Cardiac septum (tissue), 1 donor: Measurements from ENCODE around the gene MMAB. TPM values are rescaled to one million over a fixed set of nuclear protein-coding genes. Genes with fewer than 3 reads are reported as not detected.
A peak's percentile ranks its signal among the peaks of the same experiment; 100 is the strongest.
"Not testable (repeated sequence)": the region's sequence is repeated elsewhere in the genome, so short reads cannot be mapped to it uniquely, and the experiment has no call there.

ENCODE experiments used
- DNase-seq: peaks from one replicate; pipeline ENCODE4 v3.0.0-alpha.2; 2020; ENCODE audit warnings: low spot score
- intact Hi-C: fragments of 100-400 bp; cut with DNase I; formaldehyde crosslinking; loops from one replicate; pipeline ENCODE4 v1.14.0; 2022
- total RNA-seq: library from RNA; stranded (reverse); fragmentation: NEBNext Ultra II Directional; extraction: Animal tissue kit (Norgen Biotek cat#: 25700); gene quantifications from one replicate; pipeline ENCODE4 v1.2.1, GENCODE V29; 2021
- donor health status: DM: no; HTN: no; CAD: no.

Gene MMAB
- total RNA-seq, 1 donor from 2014 or later: 41.3 TPM

DNA sequence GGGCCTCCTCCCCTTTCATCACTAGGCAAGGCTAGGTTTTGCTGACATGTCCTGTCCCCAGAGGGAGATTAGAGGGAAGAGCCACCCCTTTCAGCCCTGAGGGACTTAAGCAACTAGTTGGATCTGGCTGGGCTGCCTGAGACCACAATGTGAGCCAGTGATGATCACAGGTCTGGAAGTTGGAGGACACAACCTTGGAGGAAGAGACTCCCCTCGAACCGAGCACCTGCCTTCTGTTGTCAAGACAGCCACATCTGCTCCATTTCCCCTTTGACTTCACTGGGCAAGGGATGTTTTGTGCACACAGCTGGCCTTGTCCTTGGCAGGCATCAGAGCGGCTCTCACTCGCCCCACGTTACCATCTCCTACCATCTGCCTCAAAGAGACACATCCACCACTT lies 31.7 kb upstream of the MMAB start:
- DNase-seq: no peak
- intact Hi-C loops: no loop called here

- DNase-seq: no peak
- intact Hi-C loops: no loop called here
These were observed 30.9 kb upstream of the MMAB start for GRCh38 chr12:109604132-109604585.

GRCh38 chr12:109602132-109602531 lies 28.8 kb upstream of the MMAB start:
- DNase-seq, intact Hi-C loops: not testable (repeated sequence)

DNA sequence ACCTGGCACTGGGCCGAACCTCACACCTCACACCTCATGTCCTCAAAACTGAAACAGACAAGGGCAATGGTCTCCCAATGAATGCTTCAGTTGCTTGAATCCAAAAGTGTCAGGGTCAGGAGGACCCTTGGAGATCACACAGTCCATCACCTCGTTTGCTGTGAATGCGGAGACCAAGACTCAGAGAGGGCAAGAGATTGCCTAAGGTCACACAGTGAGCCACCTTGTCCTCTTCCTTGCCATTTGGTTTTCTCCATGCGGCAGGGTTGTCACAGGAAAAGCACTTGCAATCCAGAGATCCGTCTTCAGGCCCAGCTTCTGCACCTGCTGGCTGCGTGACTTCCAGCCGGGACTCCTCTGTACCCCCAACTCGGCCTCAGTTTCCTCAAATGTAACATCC lies 28.3 kb upstream of the MMAB start:
- intact Hi-C loops: no loop called here
- no peak for DNase-seq

- intact Hi-C loops: no loop called here
- DNase-seq: no peak
These were observed 27.7 kb upstream of the MMAB start for GRCh38 chr12:109600995-109601394.

DNA sequence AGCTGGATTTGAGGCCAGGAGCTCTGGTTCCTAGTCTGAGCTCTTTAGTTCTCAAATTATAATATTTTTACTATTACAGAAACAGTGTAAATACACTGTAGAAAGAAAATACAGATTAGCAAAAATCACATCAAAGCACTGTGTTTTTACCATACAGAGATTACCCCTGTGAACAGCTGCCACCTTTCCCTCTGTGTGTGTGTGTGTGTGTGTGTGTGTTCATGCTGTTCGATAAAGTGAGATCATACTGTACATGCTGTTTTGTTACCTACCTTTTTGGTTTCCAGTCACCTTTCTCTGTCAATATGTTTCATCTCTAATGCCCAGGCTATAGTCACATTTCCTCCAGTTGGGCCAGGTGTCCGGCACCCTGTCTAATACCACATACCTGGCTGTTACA lies 27.2 kb upstream of the MMAB start:
- intact Hi-C loops: no loop called here

DNA sequence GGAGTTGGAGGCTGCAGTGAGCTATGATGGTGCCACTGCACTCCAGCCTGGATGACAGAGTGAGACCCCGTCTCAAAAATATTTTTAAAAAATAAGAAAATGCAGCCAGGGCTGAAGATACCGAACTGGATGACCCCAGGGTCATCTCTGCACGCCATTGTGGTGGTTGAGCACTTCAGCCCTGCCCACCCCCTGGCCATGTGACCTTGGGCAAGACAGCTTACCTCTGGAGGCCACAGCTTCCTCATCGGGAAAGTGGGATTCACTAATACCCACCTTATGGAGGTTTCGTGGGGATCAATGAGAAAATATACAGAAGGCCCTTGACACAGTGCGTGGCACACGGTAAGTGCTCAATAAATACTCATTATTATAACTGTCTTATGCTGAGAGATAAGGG lies 25.8 kb upstream of the MMAB start:
- intact Hi-C loops: loop anchor here (5.0 to 10.0 kb wide), 3 partner anchors 82 to 174 kb away; partner anchors contain the start of gene FAM222A
- DNase-seq: no peak

More for the DNA sequence above, 27.2 kb upstream of the MMAB start:
- DNase-seq: no peak

DNA sequence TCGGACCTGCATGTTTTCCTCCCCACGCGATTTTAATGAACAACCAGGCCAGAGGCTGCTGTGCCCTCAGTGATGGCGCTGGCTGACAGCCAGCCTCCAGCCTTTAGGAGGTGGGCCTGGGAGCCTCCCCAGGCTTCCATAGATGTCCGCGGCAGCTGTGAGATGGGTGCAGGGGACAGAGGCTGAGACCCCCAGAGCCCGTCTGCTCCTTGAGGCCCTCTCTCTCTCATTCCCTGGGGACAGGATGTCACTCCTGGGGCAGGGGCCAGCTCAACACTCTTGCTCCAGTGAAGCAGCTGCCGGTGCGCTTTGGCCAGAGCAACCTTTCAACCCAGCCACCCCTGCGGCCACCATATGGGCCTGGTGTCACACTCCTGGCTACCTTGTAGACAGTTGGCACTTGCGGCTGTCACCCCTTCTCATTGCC lies 25.1 kb upstream of the MMAB start:
- no peak for DNase-seq
- intact Hi-C loops: loop anchor here (5.0 to 10.0 kb wide), 3 partner anchors 81 to 174 kb away; partner anchors contain the start of gene FAM222A

DNA sequence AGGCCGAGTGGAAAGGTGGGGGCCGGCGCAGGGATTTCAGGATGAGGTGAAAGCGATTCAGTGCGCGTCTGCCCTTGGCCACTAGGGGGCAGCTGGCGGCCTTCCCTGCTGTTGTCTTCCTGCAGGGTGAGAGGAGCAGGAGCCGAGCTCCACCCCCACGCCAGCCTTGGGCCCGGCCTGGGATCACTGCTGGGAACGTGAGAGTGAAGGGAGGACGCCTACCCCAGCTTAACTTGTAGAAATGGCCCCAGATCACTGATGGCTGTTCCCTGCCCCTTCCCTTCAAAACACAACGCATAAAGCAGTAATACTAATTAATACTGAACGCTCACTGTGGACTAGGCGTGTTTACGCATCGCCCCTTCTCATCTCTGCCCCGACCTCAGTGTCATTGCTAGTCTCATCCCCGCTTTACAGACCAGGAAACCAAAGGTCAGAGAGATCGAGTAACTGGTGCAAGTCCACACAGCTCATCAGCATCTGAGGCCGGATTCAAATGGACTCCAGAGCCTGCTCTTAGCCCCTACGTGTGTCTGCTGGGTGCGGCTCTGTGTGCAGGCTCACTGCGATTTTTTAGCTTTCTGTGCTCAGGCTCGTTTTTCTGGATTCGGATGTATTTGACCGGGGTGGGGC lies 24.6 kb upstream of the MMAB start:
- peak; percentile 94 for DNase-seq
- intact Hi-C loops: loop anchor here (1.0 to 10.0 kb wide), 4 partner anchors 81 to 177 kb away; partner anchors contain the start of gene FAM222A

DNA sequence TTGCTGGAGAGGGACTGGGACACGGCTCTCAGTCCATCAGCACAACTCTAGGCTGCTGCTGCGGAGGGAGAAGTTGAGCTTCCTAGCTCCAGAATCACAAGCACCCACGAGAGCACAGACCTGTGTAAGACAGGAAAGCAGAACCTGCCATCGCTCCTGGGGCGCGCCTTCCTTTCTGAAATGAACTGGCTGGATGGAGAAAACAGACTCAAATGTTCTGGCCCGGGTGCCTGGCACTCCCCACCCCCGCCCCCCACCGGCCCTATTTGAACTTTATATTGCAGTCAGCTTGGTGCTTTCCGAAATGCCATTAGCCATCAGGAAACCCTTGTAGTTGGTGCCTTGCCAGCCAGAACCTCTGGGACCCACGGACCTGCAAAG lies 24.1 kb upstream of the MMAB start:
- no peak for DNase-seq
- intact Hi-C loops: loop anchor here (1.0 to 10.0 kb wide), 4 partner anchors 80 to 178 kb away; partner anchors contain the start of gene FAM222A

GRCh38 chr12:109596418-109597244 lies 23.3 kb upstream of the MMAB start:
- no peak for DNase-seq
- intact Hi-C loops: loop anchor here (1.0 to 10.0 kb wide), 4 partner anchors 79 to 179 kb away; partner anchors contain the start of gene FAM222A

DNA sequence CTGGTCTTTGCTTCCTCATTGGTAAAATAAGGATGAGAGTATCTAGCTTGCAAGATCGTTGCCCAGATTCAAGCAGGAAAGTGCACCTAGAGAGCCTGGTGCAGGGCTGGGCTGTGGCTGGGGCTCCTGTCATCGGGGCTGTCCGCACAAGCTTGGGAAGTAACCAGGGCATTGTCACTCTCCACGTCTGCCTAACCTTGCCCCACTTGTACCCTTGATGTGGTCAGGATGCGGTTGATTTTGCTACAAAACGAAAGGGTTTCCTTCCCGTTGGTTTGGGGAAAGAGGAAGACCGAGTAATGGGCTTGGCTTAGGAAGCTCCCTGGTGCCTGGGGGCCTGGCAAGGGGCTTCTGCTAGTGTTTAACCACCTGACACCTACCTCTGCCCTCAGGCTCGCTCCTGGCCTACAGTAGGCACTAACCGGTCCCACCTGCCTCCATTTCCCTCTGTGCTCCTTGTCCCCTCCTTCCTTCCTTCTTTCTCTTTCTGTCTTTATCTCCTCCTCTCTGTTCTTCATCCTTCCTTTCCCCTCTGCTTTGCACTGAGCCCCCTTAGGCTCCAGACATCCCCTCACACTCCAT lies 22.1 kb upstream of the MMAB start:
- DNase-seq: no peak
- intact Hi-C loops: loop anchor here (5.0 to 10.0 kb wide), 3 partner anchors 78 to 171 kb away; partner anchors contain the start of gene FAM222A

- DNase-seq: no peak
- intact Hi-C loops: loop anchor here (5.0 to 10.0 kb wide), 3 partner anchors 77 to 170 kb away; partner anchors contain the start of gene FAM222A
These were observed 21.4 kb upstream of the MMAB start for GRCh38 chr12:109594556-109595317.

- intact Hi-C loops: loop anchor here (10.0 kb wide), 1 partner anchor 168 kb away; no protein-coding TSS in a partner anchor
- DNase-seq: no peak
These were observed 19.6 kb upstream of the MMAB start for GRCh38 chr12:109592905-109593272.

DNA sequence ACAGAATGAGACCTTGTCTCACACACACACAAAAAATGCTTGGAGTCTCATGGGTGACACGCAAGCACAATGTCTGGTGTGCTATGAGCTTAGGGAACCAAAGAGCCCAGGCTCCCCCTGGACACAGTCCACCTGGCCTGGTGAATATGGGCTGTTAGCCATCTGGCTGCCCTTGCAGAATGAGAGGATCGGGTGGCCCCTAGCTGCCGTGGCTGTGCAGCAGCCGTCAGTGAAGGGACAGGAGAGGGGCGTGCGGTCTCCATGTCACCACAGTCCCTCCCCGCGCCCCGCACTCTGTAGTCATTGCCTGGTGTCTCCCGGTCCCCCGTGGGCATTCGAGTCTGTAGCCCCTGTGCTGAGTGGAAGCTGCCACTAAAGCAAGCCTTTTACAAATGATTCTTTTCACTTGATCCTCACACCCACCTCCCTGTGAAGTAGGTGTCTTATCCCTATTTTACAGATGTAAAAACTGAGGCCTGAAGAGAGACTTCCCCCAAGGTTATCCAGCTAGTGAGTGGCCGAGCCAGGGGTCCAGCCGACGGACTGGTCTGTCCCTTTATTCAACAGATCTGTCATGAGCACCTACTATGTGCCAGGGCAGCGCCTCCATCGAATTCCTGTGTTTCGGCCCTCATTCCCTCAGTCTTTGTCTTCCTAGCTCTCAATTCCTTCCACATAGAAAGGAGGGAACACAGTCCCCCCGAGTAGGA lies 19.0 kb upstream of the MMAB start:
- intact Hi-C loops: loop anchor here (10.0 kb wide), 1 partner anchor 168 kb away; no protein-coding TSS in a partner anchor
- DNase-seq: no peak

- DNase-seq: no peak
- intact Hi-C loops: loop anchor here (10.0 kb wide), 1 partner anchor 166 kb away; no protein-coding TSS in a partner anchor
These were observed 17.7 kb upstream of the MMAB start for GRCh38 chr12:109591041-109591440.

DNA sequence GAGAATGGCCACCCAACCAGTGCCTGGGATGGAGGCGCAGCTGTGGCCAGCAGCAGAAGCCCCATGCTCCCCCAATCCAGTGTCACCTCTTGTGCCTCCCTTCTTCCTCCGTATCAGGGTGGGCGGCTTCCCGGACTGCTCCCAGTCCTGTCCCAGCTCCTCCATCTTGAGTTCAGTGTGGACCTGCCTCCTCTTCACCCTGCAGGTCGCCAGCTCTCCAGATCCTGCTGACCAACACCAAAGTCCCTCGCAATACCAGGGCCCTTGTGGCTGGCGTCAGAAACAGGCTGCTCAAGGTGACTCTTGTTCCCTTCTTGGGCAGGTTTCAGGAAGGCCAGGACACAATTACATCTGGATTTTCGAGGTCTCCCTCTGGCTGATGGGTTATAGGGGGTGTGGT lies 17.3 kb upstream of the MMAB start:
- DNase-seq: no peak
- intact Hi-C loops: loop anchor here (10.0 kb wide), 1 partner anchor 166 kb away; no protein-coding TSS in a partner anchor

- intact Hi-C loops: loop anchor here (10.0 kb wide), 1 partner anchor 165 kb away; no protein-coding TSS in a partner anchor
- no peak for DNase-seq
These were observed 16.5 kb upstream of the MMAB start for GRCh38 chr12:109589691-109590245.
